ENCODE data around the gene SNX10.

GRCh38 chr7:26365901-26366275 is 74.2 kb downstream of the SNX10 start:
- TF ChIP-seq EZH2phosphoT487 (IDR thresholded peaks at IDR 0.05; ENCODE audit: insufficient read depth, low read depth) (no peak), EZH2 (IDR thresholded peaks at IDR 0.05; ENCODE audit: insufficient read depth, poor library complexity, severe bottlenecking) (no peak)

All from GM23248 (cell line).